ENCODE measurements around the gene CSTB.

Gene CSTB

DNA sequence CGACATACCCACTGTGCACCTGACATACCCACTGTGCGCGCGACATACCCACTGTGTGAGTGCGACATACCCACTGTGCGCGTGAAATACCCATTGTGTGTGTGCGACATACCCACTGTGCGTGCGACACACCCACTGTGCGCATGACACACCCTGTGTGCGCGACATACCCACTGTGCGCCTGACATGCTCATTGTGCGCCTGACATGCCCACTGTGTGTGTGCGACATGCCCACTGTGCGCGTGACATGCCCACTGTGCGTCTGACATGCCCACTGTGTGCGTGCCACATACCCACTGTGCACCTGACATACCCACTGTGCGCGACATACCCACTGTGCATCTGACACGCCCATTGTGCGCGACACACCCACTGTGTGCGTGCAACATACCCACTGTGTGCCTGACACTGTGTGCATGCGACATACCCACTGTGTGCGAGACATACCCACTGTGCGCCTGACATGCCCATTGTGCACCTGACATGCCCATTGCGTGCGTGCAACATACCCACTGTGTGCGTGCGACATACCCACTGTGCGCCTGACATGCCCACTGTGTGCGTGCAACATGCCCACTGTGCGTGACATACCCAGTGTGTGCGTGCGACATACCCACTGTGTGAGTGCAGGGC is 10.8 kb upstream of the CSTB start:
- TF ChIP-seq CTCF (IDR thresholded peaks at IDR 0.05; ENCODE audit: low read depth, low read length), result no peak
- H3K4me3 ChIP-seq (ENCODE audit: low read depth, low read length), result no peak overlapping the region

DNA sequence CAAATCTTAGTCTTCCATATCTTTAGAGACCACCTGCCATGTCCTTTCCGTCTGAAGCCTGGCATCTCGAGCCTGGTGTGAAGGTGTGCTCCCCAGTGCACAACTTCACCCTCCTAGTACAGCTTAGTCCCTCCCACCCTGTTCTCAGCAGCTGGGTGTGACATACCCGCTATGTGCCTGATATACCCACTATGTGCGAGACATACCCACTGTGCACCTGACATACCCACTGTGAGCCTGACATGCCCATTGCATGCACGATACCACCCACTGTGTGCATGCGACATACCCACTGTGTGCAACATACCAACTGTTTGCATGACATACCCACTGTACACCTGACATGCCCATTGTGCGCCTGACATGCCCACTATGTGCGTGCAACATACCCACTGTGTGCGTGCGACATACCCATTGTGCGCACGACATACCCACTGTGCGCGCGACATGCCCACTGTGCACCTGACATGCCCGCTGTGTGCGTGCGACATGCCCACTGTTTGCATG is 10.2 kb upstream of the CSTB start:
- no peak for TF ChIP-seq CTCF (IDR thresholded peaks at IDR 0.05; ENCODE audit: low read depth, low read length)
- H3K4me3 ChIP-seq (ENCODE audit: low read depth, low read length), result no peak overlapping the region

- H3K4me3 ChIP-seq (ENCODE audit: low read depth, low read length), result no peak overlapping the region
- no peak for TF ChIP-seq CTCF (IDR thresholded peaks at IDR 0.05; ENCODE audit: low read depth, low read length)
Observed at GRCh38 chr21:43785134-43785533, 9.0 kb upstream of the CSTB start.

GRCh38 chr21:43783098-43783700 is 7.1 kb upstream of the CSTB start:
- no peak for TF ChIP-seq CTCF (IDR thresholded peaks at IDR 0.05; ENCODE audit: low read depth, low read length)
- H3K4me3 ChIP-seq (ENCODE audit: low read depth, low read length), result no peak overlapping the region

DNA sequence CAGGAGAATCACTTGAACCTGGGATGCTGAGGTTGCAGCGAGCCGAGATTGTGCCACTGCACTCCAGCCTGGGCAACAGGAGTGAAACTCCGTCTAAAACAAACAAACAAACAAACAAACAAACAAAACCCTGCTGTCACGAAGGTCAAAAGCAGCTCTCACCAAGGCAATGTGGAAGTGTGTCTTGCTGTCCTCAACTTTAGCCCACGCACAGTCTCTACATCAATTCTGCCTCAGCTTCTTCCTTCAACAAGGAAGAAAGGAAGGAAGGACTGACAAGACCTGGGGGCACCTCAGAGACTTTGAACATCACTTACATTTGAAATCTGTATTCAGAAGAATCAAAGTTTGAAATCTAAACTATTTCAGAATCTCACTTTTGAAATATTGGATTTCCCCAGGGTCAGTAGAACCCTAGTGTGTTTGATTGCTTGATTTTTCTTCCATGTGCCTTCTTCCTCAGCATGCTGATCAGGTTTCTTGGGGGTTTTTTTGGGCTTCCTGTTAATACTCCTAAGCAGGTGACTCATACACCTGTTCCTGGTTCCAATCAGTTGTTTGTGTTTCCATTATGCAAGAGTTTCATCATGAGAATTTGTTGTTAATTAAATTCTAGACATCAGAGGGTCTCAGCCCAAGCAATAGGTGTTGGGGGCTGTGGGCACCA is 6.5 kb upstream of the CSTB start:
- no peak for TF ChIP-seq CTCF (IDR thresholded peaks at IDR 0.05; ENCODE audit: low read depth, low read length)
- no peak overlapping the region for H3K4me3 ChIP-seq (ENCODE audit: low read depth, low read length)

DNA sequence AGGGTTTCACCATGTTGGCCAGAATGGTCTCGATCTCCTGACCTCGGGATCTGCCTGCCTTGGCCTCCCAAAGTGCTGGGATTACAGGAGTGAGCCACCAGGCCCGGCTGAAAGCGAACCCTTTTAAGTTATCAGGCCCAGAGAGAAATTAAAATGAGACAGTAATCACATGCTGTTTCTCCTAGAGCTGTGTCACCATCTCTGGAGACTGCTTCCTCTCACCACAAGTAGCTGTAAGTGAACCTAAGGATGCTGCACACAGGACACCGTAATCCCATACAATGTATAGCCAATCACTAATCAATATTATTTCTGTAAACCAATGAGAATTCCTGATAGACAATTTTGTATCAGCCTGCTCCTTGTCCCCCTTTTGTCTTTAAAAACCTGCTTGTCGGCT is 5.7 kb upstream of the CSTB start:
- no peak overlapping the region for H3K4me3 ChIP-seq (ENCODE audit: low read depth, low read length)
- no peak for TF ChIP-seq CTCF (IDR thresholded peaks at IDR 0.05; ENCODE audit: low read depth, low read length)

- H3K4me3 ChIP-seq (ENCODE audit: low read depth, low read length), result no peak overlapping the region
- TF ChIP-seq CTCF (IDR thresholded peaks at IDR 0.05; ENCODE audit: low read depth, low read length), result no peak
Observed at GRCh38 chr21:43779660-43780059, 3.6 kb upstream of the CSTB start.
